ENCODE measurements around the gene AP3B1.

DNA sequence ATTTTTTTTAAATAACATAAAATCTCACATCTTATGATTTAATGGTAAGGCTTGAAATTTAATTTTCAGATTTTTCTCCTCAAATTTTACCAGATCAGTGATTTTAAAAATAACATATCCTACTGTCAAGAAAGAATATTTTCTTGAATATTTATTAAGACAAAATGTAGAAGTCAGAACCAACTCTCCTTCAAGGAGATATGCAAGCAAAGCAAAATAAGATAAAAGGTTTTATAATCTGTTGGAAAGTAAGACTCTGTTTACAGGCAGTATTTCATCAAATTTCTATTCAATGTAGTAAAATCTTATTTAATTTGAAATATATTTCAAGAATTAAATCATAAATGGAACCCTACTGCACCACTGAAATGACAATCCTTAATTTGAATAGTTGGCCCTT lies 7.3 kb downstream of the AP3B1 start:
- TF ChIP-seq, protein P1, sequence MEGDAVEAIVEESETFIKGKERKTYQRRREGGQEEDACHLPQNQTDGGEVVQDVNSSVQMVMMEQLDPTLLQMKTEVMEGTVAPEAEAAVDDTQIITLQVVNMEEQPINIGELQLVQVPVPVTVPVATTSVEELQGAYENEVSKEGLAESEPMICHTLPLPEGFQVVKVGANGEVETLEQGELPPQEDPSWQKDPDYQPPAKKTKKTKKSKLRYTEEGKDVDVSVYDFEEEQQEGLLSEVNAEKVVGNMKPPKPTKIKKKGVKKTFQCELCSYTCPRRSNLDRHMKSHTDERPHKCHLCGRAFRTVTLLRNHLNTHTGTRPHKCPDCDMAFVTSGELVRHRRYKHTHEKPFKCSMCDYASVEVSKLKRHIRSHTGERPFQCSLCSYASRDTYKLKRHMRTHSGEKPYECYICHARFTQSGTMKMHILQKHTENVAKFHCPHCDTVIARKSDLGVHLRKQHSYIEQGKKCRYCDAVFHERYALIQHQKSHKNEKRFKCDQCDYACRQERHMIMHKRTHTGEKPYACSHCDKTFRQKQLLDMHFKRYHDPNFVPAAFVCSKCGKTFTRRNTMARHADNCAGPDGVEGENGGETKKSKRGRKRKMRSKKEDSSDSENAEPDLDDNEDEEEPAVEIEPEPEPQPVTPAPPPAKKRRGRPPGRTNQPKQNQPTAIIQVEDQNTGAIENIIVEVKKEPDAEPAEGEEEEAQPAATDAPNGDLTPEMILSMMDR (IDR thresholded peaks at IDR 0.05): no peak
- TF ChIP-seq POLR2A (IDR thresholded peaks at IDR 0.05) (no peak), POLR2AphosphoS5 (IDR thresholded peaks at IDR 0.05; ENCODE audit: insufficient read depth in 1 of 2, low read depth in 1 of 2) (no peak)
